Measurements from ENCODE around the gene ZBTB43.
"Not testable (repeated sequence)": the region's sequence is repeated elsewhere in the genome, so short reads cannot be mapped to it uniquely, and the experiment has no call there.

Gene ZBTB43

DNA sequence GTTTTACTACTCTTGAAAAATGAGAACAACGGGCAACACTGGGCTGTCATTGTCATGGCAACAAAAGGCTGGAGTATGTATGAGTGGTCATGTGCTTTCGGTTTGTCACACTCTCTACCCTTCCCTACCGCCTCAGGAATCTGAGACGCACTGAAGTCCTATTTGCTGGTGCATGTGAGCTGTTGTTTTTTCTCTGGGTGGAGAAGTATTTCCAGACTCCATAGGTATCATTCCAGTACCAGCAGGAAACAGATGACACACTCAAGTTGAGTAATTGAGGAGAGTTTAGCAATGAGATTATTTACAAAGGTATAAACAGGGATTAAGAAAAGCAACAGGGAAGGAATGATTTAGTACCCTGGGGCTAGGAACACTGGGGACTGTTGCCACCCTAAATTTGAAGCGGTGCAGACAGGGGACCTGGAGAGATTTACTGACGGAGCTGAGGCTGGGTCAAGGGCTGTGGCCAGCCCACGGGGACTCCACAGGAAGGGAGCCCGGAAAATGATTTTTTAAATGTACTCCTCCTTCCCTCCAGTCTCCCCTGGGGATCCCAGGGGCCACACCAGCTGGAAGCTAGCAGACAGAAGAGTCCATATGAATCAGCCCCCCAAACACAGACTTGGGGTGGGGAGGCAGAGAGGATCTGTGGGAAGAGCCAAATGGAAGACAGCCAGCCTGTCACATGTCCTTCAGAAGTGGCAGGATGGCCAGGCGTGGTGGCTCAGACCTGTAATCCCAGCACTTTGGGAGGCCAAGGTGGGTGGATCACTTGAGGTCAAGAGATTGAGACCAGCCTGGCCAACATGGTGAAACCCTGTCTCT, 13.2 kb upstream of the ZBTB43 start:
- DNase-seq = peak; percentile 52 to 81 (median 60)

DNA sequence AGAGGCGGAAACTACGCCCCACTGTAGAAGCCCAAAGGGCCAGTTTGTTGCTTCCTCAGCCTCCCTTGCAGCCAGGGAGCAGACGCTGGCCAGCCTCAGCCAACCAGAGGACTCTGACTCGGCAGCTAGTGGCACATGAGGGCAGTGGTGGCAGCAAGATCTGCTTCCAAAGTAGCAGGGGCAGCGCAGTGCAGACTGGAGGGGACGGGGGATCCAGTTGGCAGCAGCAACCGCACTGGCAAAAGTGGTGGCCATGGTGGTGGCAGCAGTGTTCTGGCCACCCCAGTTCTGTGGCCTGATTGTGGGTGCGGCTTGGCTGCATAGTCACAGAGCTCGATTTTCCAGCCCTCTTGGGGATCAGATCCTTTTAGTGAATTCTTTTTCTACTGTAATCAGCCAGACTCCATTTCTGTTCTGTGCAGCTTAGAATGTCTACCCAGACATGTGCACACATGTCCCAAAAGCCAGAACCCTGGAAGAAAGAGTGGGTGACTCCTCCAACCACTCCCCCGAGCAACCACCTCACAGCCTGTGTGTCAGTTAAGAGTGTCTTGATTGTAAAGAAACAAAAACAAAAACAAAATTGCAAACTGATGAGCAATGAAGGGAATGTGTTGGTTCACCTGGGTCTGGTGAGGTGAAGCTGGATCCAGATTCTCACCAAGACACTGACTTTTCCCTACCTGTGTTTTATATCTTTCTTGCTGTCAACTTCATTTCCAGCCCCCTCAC, 11.0 kb upstream of the ZBTB43 start:
- no peak for DNase-seq

DNA sequence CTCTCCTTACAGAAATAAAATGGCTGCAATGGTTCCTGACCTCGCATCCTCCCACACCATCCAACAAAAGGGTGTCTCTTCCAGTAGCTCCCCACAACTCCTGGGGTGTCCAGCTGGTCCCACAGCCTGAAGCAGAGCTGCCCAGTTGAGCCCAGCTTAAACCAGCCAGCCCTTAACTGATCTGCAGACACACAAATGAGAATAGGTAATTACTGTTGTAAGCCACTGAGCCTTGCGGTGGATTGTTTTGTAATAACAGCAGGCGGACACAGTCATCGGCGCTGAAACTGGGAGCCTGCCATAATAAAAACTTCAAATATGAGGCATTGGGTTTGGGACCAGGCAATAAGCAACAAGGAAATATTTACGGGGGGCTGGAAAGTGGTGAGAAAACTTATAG, 10.4 kb upstream of the ZBTB43 start:
- DNase-seq = no peak

DNA sequence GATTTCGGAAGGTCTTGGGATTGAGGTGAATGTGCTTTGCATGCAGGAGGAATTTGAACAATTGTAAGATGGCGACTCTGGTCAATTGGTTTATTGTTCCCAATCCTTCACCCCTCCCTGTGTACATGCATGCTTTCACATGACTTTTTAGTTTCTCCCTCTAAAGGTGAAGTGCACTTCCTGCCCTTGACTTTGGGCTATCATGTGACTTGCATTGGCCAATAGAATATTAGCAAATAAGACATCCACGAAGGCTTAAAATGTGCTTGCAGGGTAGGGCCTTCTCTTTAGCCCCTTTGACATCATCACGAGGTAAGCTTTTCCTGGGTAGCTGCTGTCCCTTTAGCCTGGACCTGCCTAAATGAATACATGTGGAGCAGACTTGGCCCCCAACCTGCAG, 8.1 kb upstream of the ZBTB43 start:
- DNase-seq = no peak

DNA sequence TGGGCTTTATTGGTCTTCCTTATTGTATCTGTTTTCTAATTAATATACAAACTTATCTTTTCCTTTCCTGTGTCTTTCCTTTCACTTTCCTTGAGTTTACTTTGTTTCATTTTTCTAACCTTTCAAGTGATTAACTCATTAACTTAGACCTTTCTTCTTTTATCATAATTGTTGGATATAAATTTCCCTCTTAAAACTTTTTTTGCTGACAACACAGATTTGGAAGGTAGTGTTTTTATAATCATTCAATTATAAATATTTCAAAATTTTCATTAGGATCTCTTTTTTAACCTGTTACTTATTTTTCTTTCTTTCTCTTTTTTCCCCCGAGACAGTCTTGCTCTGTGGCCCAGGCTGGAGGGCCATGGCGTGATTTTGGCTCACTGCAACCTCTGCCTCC, 6.9 kb upstream of the ZBTB43 start:
- DNase-seq = no peak

DNA sequence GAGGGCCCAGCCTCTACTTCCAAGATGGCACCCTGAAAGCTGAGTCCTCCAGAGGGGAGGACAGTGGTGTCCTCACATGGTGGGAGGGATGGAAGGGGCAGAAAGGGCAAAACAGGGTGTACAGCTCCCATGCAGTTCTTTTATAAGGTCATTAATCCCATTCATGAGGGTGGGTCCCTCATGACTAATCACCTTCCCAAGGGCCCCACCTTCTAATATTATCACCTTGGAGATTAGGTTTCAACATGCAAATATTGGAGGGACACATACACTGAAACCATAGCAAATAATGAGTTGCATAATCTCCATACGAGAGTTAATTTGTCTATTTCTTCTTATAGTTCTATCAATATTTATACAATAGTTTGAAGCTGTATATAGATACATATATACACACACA, 5.8 kb upstream of the ZBTB43 start:
- DNase-seq = no peak

DNA sequence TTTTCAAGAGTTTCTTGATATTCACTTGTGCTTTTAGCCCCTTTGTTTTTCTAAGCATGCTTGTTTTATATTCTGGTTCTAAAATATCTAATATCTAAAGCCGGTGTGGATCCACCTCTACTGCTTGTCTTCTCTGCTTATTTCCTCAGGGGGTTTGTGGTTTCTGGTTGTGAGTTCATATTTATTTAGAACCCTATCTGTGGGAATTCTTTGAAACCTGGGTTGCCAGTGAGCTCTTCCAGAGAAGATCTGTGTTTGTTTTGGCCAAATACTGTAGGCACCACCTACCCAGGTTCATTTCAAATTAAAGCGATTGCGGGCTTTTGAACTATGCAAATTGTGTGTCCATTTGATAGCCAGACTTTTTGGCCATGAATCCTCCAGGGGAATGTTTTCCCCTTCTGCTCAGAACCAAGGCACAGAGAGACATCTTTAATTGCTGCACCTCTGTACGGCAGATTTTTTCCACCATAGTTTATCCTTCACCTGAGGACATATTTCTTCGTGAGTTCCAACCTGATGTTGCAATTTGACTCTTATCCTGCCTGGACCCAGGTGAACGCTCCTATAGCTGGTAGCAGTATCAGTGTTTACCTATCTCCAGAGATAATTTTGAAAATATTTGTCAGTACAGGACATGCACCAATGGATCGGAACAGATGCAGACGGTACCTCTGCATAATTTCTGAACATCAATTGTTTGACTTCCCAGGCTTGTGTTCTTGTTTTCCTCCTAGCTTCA, 2.4 kb upstream of the ZBTB43 start:
- no peak for DNase-seq

DNA sequence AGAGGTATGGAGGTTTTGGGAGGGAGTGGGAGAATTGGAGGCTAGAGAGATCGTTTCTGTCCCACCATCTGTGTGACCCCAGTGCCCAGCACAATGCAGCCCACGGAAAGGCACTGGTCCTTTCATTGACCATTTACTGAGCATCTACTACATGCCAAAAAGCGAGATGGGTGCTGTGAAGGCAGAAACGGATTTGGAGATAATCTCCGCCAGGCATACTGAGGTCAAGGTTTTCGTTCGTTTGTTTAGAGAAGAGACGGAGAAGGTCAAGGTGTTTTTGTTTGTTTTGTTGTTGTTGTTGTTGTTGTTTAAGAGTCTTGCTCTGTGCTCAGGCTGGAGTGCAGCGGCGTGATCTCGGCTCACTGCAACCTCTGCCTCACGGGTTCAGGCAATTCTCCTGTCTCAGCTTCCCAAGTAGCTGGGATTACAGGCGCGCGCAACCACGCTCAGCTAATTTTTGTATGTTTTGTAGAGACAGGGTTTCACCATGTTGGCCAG, 593 bp upstream of the ZBTB43 start:
- no peak for DNase-seq

DNA sequence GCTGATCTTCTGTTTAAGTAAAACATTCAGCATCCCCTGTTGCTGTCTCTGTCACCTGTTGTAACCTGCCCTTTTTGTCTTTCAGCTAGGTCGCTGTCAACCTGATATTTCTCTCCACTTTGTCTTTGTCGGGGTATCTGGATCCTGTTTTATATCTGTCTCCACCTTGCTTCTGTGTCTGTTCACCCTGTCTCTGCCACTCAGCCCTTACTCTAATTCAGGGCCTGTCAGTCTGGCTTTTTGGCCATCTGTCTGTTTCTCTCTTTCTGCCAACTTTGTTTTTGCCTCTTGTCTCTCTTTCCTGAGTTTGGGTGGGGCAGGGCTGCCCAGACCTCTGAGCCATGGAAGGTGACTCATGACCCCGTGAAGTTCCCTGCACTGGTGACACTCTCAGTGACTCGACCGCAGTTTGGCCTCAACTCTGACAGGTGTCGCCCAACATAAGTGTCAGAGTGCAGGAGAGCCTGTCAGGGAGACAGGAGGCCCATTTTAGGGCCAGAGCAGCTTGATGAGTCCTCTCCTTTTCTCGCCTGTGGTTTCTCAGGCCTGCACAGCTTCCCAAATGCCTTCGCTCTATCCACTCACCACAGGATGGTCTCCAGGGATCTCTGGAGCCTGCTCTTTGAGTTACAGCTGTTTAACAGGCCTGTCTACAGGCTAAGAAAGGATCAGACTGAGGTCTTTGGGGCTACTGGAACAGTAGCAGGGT, 868 bp downstream of the ZBTB43 start:
- peak; percentile 82 to 92 (median 86) for DNase-seq

DNA sequence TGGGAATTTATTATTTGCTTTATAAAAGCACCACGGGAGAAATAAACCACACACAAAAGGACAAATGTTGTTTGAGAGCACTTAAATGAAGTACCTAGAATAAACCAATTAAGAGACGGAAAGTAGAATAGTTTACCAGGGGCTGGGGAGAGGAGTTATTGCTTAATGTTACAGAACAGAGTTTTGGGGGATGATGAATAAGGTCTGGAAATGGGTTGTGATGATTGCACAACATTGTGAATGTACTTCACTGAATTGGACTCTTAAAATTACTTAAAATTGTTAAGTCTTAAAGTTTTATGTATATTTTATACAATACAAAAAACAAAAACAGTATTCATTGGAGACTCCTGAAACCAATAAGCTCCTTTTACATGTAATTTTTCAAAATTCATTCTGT, 1.5 kb downstream of the ZBTB43 start:
- peak in 3 of 4 experiments; percentile 5 to 22 (median 18) for DNase-seq

DNA sequence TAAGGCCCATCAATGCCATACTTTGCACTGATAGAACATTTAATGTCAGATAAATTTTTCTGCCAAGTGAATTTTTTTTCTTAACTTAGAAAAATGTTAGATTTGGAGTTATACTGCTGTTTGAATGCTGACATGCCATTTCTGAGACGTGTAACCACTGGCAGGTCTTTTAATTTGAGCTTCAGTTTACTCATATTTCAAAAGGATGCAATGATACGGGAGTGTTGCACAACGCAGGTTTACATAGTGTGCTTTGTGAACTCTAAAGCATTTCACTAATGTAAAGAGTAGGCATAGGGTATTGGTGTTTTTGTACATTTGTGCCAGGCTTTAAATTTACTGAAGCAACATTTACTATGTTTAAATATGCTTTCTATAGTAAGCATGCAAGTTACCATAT, 4.2 kb downstream of the ZBTB43 start:
- no peak for DNase-seq

DNA sequence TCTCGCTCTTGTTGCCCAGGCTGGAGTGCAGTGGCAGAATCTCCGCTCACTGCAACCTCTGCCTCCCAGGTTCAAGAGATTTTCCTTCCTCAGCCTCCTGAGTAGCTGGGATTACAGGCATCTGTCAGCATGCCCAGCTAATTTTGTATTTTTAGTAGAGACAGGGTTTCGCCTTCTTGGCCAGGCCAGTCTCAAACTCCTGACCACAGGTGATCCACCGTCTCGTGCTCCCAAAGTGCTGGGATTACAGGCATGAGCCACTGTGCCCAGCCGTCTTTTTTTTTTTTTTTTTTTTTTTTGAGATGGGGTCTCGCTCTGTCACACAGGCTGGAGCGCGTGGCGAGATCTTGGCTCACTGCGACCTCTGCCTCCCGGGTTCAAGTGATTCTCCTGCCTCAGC, 5.4 kb downstream of the ZBTB43 start:
- not testable (repeated sequence) for DNase-seq

DNA sequence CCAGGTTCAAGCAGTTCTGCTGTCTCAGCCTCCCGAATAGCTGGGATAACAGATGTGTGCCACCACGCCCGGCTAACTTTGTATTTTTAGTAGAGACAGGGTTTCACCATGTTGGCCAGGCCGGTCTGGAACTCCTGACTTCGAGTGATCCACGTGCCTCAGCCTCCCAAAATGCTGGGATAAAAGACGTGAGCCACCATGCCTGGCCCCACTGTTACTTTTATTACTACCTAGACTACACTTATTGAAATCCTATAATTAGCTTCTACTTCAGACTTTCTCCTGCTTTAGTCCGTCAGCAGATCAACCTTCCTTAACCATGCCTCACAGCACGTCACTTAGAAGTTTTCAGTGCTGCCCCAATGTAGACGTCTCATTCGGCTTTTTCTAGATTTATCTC, 8.2 kb downstream of the ZBTB43 start:
- DNase-seq = no peak

DNA sequence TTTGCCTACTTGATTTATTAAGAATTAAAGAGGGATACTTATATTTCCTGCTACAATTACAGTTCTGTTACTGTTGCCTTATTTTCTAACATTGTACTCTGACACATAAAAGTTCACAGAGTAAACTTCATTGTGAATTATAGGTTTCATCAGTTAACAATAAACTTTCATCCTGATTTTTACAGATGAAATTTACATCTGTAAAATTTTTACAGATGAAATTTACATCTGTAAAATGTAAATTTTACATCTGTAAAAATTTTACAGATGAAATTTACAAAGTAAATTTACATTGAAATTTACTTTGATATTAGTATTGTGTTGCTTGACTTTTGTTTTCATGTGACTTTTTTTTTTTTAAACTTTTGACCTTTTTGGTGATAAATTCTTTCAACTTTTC, 9.3 kb downstream of the ZBTB43 start:
- no peak for DNase-seq

DNA sequence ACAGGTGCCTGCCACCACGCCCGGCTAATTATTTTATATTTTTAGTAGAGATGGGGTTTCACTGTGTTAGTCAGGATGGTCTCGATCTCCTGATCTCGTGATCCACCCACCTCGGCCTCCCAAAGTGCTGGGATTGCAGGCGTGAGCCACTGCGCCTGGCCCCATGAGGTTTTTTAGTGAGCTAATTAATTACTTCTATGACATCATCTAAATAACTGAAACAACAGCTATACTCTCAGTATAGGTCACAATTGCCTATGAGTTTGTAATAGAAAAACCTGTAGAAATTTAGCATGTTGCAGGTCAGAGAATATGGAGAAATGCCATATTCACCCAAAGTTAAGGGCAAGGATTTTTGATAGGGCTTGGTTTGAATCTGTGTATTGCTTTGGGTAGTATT, 12.8 kb downstream of the ZBTB43 start:
- DNase-seq = not testable (repeated sequence)

DNA sequence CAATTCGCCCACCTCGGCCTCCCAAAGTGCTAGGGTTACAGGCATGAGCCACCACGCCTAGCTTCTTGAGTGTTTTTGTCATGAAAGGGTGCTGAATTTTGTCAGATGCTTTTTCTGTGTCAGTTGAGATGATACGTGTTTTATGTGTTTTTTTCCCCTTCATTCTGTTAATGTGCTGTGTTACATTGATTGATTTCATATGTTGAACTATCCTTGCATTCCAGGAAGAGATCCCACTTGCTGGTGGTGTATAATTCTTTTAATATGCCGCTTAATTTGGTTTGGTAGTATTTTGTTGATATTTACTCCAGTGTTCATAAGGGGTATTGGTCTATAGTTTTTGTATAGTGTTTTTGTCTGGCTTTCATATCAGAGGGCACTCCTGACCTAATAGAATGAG, 13.6 kb downstream of the ZBTB43 start:
- DNase-seq = no peak

DNA sequence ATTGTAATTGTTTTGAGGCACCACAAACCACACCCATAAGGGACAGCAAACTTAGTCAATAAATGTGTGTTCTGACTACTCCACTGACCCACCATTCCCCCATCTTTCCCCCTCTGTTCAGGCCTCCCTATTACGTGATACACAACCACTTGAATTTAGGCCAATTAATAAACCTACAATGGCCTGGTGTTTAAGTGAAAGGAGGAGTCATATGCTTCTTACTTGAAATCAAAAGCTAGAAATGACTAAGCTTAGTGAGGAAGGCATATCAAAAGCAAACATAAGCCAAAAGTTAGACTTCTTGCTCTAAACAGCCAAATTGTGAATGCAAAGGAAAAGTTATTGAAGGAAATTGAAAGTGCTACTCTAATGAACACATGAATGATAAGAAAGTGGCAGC, 14.6 kb downstream of the ZBTB43 start:
- DNase-seq = no peak

DNA sequence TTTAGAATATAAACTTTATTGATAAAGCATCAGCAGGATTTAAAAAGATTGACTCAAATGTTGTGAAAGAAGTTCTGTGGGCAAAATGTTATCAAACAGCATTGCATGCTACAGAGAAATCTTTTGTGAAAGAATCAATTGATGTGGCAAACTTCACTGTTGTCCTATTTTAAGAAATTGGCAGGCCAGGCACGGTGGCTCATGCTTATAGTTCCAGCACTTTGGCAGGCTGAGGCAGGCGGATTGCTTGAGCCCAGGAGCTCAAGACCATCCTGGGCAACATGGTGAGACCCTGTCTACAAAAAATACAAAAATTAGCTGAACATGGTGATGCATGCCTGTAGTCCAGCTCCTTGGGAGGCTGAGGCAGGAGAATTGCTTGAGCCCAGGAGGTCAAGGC, 17.4 kb downstream of the ZBTB43 start:
- DNase-seq = no peak

DNA sequence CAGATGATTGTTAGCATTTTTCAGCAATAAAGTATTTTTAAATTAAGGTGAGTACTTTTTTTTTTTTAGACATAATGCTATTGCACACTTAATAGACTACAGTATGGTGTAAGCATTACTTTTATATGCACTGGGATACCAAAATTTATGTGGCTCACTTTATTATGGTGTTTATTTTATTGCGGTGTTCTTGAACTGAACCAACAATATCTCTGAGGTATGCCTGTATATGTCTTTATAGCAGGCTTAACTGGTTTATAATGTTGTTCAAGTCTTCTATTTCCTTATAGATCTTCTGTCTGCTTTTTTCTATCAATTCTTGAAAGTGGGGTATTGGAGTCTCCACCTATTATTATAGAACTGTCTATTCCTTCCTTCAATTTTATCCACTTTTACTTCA, 18.0 kb downstream of the ZBTB43 start:
- no peak for DNase-seq

DNA sequence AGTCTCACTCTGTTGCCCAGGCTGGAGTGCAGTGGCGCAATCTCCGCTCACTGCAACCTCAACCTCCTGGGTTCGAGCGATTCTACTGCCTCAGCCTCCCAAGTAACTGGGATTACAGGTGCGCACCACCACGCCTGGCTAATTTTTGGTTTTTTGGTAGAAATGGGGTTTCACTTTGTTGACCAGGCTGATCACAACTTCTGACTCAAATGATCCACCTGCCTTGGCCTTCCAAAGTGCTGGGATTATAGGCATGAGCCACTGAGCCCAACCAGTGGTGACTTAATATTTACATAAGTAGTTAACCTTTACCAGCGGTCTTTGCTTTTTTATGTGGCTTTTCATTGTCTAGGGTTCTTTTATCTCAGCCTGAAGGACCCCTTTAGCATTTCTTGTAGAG, 19.2 kb downstream of the ZBTB43 start:
- not testable (repeated sequence) for DNase-seq

DNA sequence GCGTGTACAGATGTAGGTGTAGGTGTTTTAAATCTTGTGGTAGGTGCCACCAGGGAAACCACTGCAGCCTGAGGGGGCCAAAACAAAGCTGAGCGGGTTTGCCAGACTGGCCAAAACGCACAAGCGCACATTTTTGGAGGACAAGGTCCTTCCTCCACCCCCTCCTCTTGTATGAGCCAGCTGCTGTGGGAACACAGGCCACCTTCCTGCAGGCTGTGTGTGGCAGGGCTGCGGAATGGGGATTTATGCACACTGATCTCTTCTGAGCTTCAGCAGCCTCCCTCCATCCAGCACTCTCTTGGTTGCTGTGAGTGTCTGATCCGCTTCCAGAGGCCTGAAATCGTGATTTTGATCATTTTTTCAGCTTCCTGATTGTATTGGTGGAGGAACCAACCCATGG, 22.4 kb downstream of the ZBTB43 start:
- no peak for DNase-seq

DNA sequence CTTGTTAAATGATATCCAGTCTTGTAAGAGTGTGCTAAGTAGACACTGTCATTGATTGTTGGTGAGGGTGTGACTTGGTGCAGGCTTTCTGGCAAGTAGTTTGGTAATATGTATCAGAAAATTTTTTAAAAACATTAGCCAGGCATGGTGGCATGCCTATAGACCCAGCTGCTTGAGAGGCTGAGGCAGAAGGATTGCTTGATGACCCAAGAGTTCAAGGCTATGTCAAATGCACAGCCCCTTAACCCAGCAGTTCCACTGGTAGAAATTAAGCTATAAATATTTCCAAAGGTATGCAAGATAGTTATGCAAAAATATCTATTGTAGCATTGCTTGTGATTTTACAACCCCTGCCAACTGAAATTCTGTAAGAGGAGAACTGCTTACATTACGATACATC, 24.2 kb downstream of the ZBTB43 start:
- no peak for DNase-seq

DNA sequence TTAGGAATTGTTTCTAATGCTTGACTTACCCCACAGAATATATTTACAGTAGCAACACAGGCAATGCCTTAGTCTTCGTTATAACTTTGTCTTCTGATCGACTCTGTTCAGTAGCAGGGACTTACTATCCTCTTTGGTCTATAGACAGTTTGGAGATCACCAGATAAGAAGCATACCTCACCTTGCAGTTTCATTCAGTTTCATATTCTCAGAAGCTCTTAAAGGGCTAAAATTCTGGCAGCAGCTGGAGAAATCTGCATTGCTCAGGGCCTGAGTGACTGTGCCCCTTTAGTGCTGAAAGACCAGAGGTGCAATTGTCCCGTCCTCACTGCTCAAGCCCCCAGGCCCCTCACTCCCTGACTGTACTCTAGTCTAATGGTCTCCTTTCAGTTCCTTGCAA, 26.0 kb downstream of the ZBTB43 start:
- DNase-seq = no peak
